A204.1 (cell line): ENCODE results near the gene MCF2L.
"Not testable (repeated sequence)": the region's sequence is repeated elsewhere in the genome, so short reads cannot be mapped to it uniquely, and the experiment has no call there.

Experiments
- FAIRE-seq: peaks from 2 replicates; lab custom pipeline; 2012; peaks lifted over from hg19 to GRCh38; lab: Jason Lieb, UNC

Gene MCF2L, protein sequence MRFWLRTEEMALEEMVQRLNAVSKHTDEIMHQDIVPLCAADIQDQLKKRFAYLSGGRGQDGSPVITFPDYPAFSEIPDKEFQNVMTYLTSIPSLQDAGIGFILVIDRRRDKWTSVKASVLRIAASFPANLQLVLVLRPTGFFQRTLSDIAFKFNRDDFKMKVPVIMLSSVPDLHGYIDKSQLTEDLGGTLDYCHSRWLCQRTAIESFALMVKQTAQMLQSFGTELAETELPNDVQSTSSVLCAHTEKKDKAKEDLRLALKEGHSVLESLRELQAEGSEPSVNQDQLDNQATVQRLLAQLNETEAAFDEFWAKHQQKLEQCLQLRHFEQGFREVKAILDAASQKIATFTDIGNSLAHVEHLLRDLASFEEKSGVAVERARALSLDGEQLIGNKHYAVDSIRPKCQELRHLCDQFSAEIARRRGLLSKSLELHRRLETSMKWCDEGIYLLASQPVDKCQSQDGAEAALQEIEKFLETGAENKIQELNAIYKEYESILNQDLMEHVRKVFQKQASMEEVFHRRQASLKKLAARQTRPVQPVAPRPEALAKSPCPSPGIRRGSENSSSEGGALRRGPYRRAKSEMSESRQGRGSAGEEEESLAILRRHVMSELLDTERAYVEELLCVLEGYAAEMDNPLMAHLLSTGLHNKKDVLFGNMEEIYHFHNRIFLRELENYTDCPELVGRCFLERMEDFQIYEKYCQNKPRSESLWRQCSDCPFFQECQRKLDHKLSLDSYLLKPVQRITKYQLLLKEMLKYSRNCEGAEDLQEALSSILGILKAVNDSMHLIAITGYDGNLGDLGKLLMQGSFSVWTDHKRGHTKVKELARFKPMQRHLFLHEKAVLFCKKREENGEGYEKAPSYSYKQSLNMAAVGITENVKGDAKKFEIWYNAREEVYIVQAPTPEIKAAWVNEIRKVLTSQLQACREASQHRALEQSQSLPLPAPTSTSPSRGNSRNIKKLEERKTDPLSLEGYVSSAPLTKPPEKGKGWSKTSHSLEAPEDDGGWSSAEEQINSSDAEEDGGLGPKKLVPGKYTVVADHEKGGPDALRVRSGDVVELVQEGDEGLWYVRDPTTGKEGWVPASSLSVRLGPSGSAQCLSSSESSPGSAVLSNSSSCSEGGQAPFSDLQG

DNA sequence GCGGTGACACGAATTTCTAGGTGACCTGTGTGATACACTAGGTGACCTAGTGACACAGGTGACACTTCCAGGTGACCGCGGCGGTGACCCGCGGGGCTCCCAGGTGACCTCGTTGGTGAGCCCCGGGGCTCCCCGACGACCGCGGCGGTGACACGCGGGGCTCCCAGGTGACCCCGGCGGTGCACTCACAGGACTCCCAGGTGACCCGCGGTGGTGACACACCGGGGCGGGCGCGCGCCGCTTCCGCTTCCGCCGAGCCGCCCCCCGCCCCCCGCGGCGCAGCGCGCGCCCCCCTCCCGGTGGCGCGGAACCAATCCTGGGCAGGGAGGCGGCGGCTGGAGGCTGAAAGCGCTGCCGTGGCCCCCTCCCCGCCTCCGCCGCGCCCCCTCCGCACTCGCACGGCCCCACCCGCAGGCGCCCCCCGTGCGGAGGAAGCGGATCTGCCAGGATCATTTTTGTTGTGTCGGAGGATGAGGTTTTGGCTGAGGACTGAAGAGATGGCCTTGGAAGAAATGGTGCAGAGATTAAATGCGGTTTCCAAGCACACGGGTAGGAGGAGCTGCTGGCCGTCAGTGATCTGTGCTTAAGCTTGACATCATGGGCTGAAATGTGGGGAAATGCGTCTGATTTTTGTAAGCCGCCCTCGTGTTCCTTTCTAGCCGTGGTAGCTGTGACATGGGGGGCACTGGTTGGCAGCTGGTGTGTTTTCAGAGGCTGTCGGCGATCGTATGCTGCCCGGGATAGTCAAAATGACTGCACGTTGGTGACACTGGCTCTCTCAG, at the start of gene MCF2L:
Gene MCF2L, plus strand, starts transcription at position 305 of the 782 bp plus-strand sequence. Its CDS starts 166 bp downstream, at position 471.
- FAIRE-seq = no peak

DNA sequence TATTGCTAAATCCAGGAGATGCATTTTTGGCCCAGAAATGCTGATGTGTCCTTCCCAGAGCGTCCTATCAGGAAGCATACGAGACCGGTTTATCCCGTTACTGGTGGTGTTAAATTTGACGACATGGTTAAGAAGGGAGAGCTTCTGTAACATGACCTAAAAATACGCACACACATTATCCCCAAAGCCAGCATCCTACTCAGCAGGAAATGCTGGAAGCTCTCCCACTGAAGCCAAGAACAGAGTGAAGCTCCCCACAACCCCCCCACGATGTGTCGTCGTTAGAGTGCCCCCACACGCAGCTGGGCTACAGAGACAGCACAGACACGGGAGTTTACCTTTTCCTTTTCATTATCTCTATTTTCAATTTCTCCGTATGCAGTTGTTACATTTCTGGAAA, 45.1 kb upstream of the MCF2L start:
- no peak for FAIRE-seq

DNA sequence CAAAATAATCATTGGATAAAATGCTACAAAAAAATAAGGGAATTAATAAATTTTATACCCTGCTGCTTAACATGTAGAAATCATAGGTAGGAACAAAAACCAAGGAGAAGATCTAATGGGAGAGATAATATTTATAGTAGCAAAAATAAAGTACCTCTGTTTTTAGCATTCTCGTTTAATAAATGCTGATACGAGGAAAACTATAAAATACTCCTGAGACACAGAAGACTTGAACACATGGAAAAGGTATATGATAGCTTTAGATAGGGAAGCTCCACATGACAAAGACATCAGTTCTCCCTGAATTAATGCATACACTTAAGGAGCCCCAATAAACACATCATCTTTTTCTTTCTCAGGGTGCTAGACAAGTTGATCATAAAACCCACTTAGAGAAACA, 44.6 kb upstream of the MCF2L start:
- no peak for FAIRE-seq

DNA sequence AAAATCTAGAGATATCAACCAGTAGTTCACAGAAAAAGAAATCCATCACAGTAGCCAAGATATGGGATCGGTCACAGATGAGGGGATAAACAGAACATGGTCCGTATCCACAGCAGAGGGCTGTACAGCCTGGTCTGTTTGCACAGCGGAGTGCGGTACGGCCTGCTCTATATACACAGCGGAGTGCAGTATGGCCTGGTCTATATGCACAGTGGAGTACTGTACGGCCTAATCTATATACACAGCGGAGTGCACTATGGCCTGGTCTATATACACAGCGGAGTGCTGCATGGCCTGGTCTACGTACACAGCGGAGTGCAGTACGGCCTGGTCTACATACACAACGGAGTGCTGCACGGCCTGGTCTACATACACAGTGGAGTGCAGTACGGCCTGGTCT, 43.0 kb upstream of the MCF2L start:
- FAIRE-seq = no peak

DNA sequence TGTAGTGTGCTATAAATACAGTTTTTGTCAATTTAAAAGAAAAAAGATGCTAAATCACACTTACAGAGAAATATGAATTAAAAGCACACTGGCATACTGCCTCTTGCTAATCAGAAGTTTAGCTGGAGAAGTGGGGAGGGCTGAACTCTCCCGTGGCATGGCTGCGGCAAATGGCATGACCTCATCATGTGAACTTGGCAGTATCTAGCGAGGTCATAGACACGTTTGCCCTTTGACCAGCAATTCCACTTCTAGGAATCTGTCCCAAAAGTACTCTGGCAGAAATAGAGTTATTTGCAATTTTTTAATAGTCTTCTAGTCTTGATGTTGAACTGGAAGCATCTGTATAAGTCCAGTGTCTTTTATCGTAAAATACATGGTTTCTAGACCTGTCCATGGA, 42.0 kb upstream of the MCF2L start:
- FAIRE-seq = no peak

DNA sequence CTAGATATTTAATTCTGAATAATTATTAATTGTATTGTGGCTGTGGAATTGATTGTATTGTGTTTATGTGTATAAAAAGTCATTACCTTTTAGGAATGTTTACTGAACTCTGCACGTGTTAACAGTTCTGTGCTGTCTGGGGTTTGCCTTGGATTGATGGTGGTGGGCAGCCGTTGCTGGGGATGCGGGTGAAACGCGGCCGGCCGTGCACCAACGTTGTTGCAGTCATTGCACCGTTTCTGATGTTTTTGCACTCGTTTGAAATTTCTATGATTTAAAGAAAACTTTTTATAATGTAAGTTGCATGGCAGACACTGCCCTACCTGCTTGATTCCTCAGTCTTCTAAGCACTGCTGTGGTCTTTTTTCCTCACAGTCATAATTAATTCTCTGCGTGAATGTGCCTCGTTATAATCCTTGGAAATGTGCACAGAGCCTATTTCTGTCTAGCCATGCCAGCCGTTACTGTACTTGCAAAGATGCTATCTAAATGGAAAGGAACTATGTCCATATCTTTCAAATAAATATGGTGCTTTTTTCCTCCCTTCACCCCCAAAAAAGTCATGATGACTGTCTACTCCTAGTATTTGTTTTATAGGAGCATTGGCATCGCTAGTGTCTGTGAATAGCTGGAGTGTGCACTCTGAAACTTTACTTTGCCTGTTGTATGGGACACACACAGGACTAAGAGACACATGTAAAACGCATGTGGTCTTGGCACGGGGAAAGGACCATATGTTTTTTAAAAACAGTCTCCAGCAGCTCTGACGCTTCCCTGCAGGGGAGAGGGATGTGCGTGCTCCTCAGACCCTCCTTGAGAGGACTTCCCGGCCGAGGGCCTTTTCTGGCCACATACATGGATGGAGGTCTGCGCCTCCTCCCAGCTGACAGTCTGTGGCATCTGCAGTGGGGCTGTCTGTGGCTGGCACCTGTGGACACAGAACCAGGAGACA, 40.7 kb upstream of the MCF2L start:
- no peak for FAIRE-seq

DNA sequence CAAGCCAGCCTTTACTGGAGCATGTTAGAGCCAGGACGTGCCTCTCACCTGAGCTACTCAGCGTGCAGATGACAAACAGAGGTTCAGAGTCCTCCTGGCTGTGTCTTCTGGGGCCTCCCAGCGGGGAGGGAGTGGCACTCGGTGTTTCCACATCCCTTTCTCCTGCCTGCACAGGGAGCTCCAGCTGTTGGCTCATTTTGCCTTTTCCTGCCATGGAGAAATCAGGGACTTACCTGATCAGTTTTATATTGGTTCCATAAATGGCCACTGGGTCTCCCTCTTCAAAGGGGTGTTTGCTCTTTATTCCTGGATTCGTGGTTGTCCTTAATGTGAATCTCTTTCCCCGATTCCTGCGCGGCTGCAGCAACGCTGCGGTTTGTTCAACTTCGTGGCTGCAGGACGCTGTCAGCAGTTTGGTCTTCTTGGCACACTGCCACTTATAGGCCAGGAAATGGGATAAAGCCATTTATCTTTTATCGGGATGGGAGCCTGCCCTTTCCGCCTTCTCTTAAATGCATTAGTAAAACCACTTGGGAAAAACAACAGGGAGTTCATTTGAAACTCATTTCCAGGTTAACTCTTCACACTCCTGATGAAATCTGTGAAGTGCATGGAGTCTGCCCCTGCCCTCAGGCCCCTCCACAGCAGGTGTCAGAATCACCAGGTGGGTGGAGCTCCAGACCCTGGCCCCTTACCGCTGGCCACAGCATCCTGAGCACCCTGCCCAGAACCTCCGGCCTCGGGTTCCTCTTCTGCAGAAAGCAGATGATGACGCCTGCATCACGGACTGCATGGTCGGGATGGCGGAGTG, 39.8 kb upstream of the MCF2L start:
- no peak for FAIRE-seq

DNA sequence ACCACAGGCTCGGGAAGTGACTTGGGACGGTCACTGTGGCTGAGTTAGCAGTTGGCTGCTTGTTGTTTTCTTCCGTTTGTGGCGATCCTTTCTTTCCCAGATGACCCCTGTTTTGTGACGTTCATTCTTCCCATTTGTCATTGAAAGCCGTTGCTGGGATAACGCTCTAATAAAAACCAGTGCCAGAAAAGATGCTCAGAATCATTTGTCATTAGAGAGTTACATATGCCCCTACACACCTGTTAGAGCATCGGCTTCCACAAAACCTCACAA, 39.3 kb upstream of the MCF2L start:
- no peak for FAIRE-seq

DNA sequence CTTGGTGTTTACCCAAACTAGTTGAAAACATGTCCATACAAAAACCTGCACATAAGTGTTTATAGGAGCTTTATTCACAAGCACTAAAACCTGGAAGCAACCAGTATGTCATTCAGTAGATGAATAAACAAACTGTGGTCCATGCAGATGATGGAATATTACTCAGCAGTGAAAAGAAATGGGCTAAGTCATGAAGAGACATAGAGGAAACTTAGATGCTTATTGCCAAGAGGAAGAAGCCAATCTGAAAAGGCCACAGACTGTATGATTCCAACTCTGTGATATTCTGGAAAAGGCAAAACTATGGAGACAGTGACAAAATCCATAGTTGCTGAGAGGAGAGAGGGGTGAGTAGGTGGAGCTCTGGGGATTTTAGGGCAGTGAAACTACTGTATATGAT, 38.8 kb upstream of the MCF2L start:
- FAIRE-seq = no peak

DNA sequence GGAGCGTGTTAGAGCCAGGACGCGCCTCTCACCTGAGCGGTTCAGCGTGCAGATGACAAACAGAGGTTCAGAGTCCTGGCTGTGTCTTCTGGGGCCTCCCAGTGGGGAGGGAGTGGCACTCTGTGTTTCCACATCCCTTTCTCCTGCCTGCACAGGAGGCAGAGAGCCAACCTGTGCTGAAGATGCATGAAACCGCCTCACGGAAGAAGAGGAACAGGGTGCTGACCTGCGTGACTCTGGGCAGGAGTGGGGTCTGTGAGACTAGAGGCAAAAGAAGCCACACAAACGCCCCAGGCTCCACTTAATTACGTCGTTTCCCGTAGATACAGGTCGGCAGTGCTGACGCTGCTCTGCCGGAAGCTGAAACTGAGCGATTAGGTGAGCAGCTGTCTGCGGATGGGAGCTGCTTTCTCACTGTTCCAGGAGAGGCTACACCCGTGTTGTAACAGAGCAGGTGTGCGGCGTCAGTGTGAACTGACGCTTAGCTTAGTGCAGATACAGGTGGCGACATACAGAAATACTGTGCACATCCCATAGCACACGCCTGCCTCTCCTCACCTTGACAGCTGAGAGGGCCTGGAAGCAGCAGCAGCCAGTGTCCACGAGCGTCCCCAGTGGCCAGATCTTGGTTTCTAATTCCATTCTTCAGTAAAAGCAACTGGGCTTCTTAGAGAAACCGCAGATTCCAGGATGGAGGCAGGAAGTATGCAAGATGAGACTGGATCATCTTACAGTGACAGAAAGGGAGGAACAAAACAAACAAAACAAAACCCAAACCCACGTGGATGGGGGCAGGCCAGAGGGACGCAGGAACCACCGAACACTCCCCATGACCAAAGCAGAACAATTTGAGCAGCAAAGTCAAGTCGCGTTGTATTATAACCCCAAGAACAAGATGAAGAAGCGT, 37.7 kb upstream of the MCF2L start:
- FAIRE-seq = no peak

DNA sequence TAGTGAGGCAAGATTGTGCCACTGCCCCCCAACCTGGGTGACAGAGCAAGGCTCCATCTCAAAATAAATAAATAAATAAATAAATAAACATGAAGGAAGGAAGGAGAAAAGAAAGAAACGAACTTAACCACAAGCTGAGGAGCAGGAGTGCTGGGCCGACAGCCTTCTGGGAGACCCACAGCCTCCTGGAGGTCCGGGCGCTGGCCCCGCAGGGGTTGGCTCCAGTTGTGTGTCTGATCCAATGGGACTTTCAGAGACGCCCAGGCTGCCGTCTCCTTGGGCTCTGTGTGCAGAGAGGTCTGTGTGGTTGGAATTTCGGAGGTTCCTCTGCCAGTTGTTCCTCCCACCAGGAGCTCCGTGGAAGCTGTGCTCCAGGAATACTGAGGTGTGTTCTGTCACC, 36.0 kb upstream of the MCF2L start:
- no peak for FAIRE-seq

DNA sequence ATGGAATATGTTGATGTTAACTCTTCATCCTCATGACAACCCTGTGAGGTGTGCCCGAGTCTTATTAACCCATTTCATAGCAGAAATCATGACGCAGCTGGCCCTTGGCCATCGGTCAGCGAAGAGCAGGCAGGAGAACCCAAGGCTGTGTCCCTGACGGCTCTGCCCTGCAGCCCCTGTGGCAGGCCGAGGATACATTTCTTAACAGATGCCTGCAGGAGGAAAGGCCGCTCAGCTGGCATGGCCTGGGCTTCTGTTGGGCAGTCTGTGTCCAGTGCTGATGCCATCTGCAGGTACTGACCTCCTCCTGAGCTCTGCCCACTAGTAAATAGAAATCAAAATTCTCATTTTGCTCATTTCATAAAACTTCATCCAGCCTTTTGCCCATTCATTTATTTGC, 35.4 kb upstream of the MCF2L start:
- no peak for FAIRE-seq

DNA sequence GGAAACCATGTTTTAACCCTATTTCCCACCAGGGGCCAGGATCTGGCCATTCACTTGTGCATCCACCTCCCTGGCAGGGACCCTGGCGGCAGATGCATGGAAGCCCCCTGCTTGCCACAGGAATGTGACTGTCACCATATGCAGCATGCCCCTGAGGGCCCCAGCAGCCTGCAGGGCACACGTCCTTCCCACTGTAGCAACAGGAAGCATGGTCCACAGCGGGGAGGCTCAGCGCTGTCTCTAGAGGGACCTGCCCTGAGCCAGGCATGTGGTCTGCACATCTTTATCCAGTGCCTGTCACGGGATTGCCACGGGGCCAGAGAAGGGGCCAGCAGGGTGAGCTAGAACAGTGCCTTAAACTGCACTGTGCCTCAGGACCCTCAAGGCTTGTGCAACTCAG, 34.9 kb upstream of the MCF2L start:
- no peak for FAIRE-seq

DNA sequence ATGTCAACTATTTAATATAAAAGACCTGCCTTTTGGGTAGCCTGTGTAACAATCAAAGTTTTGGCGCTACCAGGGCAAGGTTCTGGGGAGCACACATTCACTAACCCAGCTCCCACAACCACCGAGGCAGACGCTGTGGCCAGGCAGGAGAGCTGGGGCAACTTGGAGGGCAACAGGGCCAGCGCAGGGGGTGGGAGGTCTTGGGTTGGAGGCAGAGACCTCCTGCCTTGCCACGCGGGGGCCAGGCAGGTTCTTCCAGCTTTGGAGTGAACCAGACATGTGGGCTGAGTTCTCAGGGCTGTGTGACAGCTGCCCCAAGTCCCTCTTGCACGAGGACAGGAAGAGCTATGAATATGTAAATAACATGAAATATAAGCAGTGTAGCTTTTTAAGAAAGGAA, 30.3 kb upstream of the MCF2L start:
- no peak for FAIRE-seq

DNA sequence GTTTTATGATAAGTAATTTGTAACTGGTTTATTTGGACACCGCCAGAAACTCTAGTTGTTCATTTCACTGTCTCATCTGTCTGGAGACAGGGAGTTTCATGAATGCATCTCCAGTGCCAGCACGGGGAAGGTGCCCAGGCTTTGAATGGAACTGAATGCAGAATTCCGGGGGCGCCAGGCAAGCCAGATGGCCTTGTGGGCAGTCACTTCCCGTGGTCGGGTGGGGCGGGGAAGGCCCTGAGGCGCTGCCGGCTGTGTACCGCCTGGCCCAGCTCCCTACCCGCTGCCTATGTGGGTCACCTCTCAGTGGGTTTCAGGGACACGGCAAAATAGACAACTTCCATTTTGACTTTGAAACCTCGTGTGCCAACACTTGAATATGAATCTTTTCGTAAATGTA, 28.8 kb upstream of the MCF2L start:
- no peak for FAIRE-seq

DNA sequence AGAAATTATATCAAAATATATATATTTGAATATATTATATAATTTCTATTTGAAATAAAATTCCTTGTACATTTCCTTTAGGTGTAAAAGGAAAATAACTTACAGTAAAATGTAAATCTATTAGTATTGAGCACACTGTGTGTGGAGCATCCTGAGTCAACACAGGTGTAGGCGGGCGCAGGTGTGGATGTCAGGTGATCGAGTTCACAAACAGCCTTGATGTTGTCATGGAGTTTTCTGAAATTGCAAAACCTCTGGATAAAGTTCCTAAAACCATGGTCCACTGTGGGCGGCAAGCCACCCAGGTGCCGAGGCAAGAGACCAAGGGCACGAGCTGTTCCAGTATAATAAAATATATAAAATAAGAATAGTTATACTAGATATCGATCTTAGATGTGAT, 27.7 kb upstream of the MCF2L start:
- FAIRE-seq = no peak

DNA sequence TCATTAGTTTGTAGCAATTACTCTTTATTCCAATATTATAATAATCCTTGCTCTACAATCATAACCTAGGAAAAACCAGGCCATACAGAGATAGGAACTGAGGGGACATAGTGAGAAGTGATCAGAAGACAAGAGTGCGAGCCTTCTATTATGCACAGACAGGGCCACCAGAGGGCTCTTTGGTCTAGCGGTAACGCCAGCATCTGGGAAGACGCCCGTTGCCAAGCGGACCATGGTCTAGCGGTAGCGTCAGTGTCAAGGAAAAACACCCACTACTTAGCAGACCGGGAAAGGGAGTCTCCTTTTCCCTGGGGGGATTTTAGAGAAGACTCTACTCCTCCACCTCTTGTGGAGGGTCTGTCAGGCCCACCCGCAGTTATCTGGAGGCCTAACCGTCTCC, 27.2 kb upstream of the MCF2L start:
- FAIRE-seq = not testable (repeated sequence)

DNA sequence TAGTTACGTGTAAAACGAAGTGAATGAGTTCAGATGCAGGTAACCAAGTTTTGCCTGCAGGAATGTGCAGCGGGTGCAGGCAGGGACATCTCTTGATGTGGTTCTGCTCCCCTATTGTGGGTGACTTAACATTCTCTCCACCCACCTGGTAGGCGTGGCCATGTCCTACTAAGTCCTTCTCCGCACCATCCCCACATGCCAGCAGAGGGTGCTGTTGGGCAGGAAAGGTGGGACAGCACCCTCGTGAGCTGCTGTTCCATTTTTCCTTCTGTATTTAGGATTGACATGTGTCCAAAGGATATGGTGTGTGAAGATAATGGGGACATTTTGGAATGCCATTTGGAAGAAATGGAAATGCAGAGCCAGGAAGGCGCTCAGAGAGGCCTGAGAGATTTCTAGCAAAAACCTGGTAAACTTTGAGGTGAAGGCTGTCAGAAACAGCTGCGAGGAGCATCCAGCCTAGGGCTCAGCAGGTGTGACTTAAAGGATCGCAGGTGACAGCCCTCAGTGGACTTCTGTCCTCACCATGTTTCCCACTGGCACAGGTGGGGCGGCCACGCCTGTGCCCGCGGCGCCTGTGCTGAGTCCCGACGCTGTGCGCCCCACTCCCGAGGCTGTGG, 26.2 kb upstream of the MCF2L start:
- FAIRE-seq = peak; percentile 94
